Stomach (tissue), 9 donors: ENCODE measurements around the gene EHMT1. TPM values are rescaled to one million over a fixed set of nuclear protein-coding genes. Genes with fewer than 3 reads are reported as not detected.
"Not testable (repeated sequence)": the region's sequence is repeated elsewhere in the genome, so short reads cannot be mapped to it uniquely, and the experiment has no call there.

Experiments used
- DNase-seq, 2 donors: peaks; one replicate each; pipeline versions ENCODE4 v3.0.0 to v3.0.0-alpha.2; 2013 to 2019
- H3K27ac ChIP-seq, 5 donors: fragments of 200-600 bp in 4 of 5; sonication (generic) in 4 of 5; one replicate each; pipeline ENCODE4 v1.5.1; 2013 to 2019; ENCODE audit warnings: mild to moderate bottlenecking in 1 of 5, moderate library complexity in 1 of 5
- H3K27me3 ChIP-seq, 3 donors: fragments of 200-600 bp; sonication (generic); one replicate each; pipeline ENCODE4 v1.5.1; 2017 to 2019; ENCODE audit warnings: mixed run types in 1 of 3
- H3K36me3 ChIP-seq, 4 donors: fragments of 200-600 bp; sonication (generic); 1 replicate in 3 of 4; 2 replicates in 1 of 4; pipeline ENCODE4 v1.5.1; 2016 to 2019
- H3K4me1 ChIP-seq, 4 donors: fragments of 200-600 bp; sonication (generic); one replicate each; pipeline ENCODE4 v1.5.1; 2016 to 2019
- H3K4me3 ChIP-seq, 4 donors: fragments of 200-600 bp; sonication (generic) in 3 of 4; one replicate each; pipeline ENCODE4 v1.5.1; 2016 to 2019; ENCODE audit warnings: mild to moderate bottlenecking in 1 of 4
- H3K9me3 ChIP-seq, 4 donors: fragments of 200-600 bp; sonication (generic); one replicate each; pipeline ENCODE4 v1.5.1; 2016 to 2019
- EP300 ChIP-seq: sonication (generic); formaldehyde crosslinking; IDR thresholded peaks from one replicate; pipeline ENCODE4 v1.6.1; 2017; ENCODE audit warnings: antibody characterized with exemption
- POLR2A ChIP-seq, 4 donors: fragments of 450-650 bp; IDR thresholded peaks; one replicate each; pipeline ENCODE4 v1.6.1; 2016; ENCODE audit warnings: antibody characterized with exemption in 4 of 4, control low read depth in 2 of 4, mild to moderate bottlenecking in 1 of 4, moderate library complexity in 1 of 4
- POLR2AphosphoS5 ChIP-seq, 3 donors: sonication (generic); formaldehyde crosslinking; IDR thresholded peaks; one replicate each; pipeline ENCODE4 v1.6.1; 2016; ENCODE audit warnings: antibody characterized with exemption in 3 of 3
- WGBS, 5 donors: extraction: QIAGEN DNeasy Blood & Tissue Kit in 3 of 5; methylation state at CpG; one replicate each; pipeline versions ENCODE4 v1.1.5 to v1.1.7; 2013 to 2018; 5-methylcytosine and 5-hydroxymethylcytosine counted together
- intact Hi-C: fragments of 100-400 bp; cut with DNase I; formaldehyde crosslinking; loops from one replicate; pipeline ENCODE4 v1.15.1; 2023; ENCODE audit warnings: low total_unique reads
- polyA plus RNA-seq, 3 donors: library from polyadenylated mRNA; stranded (reverse); fragments of 200-250 nt; gene quantifications; one replicate each; pipeline ENCODE4 v1.2.3, GENCODE V29; 2013
- total RNA-seq, 5 donors: library from RNA; depleted of rRNA; stranded (reverse); fragments of >200 nt; gene quantifications; one replicate each; pipeline versions ENCODE4 v1.1.0 to v1.2.3, GENCODE V29; 2014 to 2016
- TF ChIP-seq, protein P1 (sequence below), 7 experiments: fragments of 450-650 bp in 4 of 7; fragments of 200-600 bp in 3 of 7; sonication (generic) in 3 of 7; IDR thresholded peaks; one replicate each; pipeline ENCODE4 v1.5.1; 2016 to 2019; ENCODE audit warnings: antibody characterized with exemption in 7 of 7, control low read depth in 2 of 7, mild to moderate bottlenecking in 1 of 7
- donor health status: healthy with polysubstance abuse.
- donor health status: Bipolar disorder and iron deficiency.
- donor health status: healthy.

EHMT1 gene
- total and polyA plus RNA-seq, 8 donors: 23.9 to 419 (median 79.5) TPM

DNA sequence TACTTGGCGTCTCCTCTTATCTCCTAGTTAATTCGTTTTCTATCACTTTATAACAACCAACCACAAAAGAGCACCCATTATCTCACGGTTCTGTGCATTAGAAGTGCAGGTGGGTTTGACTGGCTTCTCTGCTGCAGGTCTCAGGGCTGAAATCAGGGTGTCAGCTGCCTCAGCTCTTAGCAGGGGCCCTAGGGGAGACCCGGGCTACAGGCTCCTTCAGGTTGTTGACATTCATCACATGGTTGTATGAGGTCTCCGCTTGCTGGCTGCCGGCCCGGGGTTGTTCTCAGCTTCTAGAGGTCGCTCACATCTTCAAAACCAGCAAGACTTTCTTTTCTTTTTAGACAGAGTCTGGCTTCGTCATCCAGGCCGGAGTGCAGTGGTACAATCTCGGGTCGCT, 25.6 kb upstream of the EHMT1 start:
- Histone ChIP-seq H3K36me3 (peaks cover 2 to 4% (median 3%) of the 10 kb centered on the region in 4 donors), H3K4me1 (peaks cover 27 to 51% (median 50%) of the 10 kb centered on the region in 4 donors), H3K27me3 (no peaks in the 10 kb centered on the region), H3K4me3 (no peak overlapping the region), H3K9me3 (no peaks in the 10 kb centered on the region), H3K27ac (peak overlapping the region; percentile 75 to 87 (median 81))
- WGBS, 5 donors: 26 to 51% (median 30%) methylated on average over 10 to 12 of the region's 12 CpGs
- peak; percentile 83 to 90 for DNase-seq
- TF ChIP-seq POLR2A (IDR thresholded peaks at IDR 0.05) (no peak), POLR2AphosphoS5 (IDR thresholded peaks at IDR 0.05) (no peak), EP300 (no peak)
- TF ChIP-seq, protein P1, sequence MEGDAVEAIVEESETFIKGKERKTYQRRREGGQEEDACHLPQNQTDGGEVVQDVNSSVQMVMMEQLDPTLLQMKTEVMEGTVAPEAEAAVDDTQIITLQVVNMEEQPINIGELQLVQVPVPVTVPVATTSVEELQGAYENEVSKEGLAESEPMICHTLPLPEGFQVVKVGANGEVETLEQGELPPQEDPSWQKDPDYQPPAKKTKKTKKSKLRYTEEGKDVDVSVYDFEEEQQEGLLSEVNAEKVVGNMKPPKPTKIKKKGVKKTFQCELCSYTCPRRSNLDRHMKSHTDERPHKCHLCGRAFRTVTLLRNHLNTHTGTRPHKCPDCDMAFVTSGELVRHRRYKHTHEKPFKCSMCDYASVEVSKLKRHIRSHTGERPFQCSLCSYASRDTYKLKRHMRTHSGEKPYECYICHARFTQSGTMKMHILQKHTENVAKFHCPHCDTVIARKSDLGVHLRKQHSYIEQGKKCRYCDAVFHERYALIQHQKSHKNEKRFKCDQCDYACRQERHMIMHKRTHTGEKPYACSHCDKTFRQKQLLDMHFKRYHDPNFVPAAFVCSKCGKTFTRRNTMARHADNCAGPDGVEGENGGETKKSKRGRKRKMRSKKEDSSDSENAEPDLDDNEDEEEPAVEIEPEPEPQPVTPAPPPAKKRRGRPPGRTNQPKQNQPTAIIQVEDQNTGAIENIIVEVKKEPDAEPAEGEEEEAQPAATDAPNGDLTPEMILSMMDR (IDR thresholded peaks at IDR 0.05): no peak
- intact Hi-C loops: no loop called here

DNA sequence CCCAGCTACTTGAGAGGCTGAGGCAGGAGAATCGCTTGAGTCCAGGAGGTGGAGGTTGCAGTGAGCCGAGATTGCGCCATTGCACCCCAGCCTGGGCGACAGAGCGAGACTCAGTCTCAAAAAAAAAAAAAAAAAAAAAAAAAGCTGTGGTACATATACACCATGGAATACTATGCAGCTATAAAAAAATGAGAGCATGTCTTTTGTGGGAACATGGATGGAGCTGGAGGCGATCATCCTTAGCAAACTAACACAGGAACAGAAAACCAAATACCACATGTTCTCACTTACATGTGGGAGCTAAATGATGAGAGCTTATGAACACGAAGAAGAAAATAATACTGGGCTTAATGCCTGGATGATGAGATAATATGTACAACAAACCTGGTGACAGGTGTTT, 22.2 kb upstream of the EHMT1 start:
- H3K27me3 ChIP-seq, H3K4me3 ChIP-seq, DNase-seq, H3K36me3 ChIP-seq, H3K27ac ChIP-seq, H3K9me3 ChIP-seq, intact Hi-C loops: not testable (repeated sequence)
- 94 to 98% (median 96%) methylated on average over 7 of the region's 7 CpGs for WGBS, 5 donors
- H3K4me1 ChIP-seq: peaks cover 8 to 28% (median 25%) of the 10 kb centered on the region in 4 donors

DNA sequence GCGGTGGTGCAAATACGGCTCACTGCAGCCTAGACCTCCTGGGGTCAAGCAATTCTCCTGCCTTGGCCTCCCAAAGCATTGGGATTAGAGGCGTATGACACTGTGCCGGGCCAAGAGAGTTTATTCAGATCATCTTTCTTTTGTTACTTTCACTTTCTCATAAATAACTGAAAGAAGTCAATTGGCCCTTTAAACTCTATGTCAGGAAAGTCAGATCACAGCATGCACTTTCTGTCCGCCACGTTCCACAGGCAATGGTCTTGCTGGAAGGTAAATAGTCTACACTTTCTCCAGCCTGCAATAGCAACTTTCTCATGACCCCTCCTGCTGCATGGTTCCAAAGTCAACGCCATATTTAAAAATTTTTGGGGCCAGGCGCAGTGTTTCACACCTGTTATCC, 19.9 kb upstream of the EHMT1 start:
- H3K27me3 ChIP-seq: no peaks in the 10 kb centered on the region
- no peaks in the 10 kb centered on the region for H3K9me3 ChIP-seq
- WGBS, 5 donors: 72 to 81% (median 77%) methylated on average over 8 of the region's 8 CpGs
- no peak overlapping the region for H3K4me3 ChIP-seq
- no peaks in the 10 kb centered on the region for H3K36me3 ChIP-seq
- intact Hi-C loops: no loop called here
- peaks cover 0 to 7% (median 3%) of the 10 kb centered on the region in 4 donors for H3K4me1 ChIP-seq
- TF ChIP-seq, protein P1 (IDR thresholded peaks at IDR 0.05): no peak
- no peak for TF ChIP-seq POLR2AphosphoS5 (IDR thresholded peaks at IDR 0.05)
- no peak for TF ChIP-seq EP300
- TF ChIP-seq POLR2A (IDR thresholded peaks at IDR 0.05): no peak
- DNase-seq: no peak
- no peak overlapping the region for H3K27ac ChIP-seq

DNA sequence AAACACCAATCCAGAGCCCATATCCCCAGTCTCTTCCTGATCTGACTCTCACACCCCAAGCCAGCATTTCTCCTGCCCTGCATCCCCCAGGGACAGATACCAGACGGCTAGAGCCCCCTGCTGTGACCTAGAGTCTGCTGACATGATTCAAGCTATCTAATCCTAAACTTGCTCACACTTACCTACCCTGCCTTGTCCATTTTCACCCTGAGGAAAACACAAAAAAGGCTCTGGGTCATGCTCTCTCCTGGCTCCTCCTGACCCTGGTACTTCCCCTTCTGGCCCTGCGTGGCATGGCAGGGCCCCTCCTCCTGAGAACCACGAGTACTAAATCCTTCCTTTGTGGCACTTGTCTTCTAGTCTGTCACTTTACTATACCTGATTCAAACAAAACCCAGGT, 16.1 kb upstream of the EHMT1 start:
- 11 to 19% (median 13%) methylated on average over 3 of the region's 3 CpGs for WGBS, 5 donors
- Histone ChIP-seq H3K4me1 (peaks cover 19 to 30% (median 27%) of the 10 kb centered on the region in 4 donors), H3K27me3 (no peaks in the 10 kb centered on the region), H3K9me3 (no peaks in the 10 kb centered on the region), H3K27ac (no peak overlapping the region), H3K4me3 (no peak overlapping the region), H3K36me3 (no peaks in the 10 kb centered on the region)
- TF ChIP-seq EP300: no peak
- TF ChIP-seq POLR2A (IDR thresholded peaks at IDR 0.05): no peak
- no peak for TF ChIP-seq POLR2AphosphoS5 (IDR thresholded peaks at IDR 0.05)
- TF ChIP-seq, protein P1 (IDR thresholded peaks at IDR 0.05): no peak
- intact Hi-C loops: loop anchor here (10.0 kb wide), 1 partner anchor 62 kb away; no protein-coding TSS in a partner anchor
- no peak for DNase-seq

DNA sequence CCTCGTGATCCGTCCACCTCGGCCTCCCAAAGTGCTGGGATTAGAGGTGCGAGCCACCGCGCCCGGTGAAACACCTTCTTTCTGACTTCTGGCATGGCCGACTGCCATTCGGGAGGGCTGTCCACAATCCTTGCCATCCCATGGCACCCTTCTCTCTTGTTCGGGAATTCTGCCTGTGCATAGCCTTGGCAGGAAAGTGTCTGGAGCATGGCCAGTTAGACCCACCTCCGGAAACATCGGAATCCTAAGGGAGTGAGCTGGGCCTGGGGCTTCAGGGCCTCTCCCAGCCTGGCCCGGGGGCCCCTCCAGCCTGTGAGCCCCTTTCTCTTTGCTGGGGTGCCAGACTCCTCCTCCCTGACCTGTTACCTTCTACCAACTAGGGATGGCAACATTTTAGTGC, 14.9 kb upstream of the EHMT1 start:
- no peaks in the 10 kb centered on the region for H3K9me3 ChIP-seq
- no peak for DNase-seq
- H3K27me3 ChIP-seq: no peaks in the 10 kb centered on the region
- TF ChIP-seq EP300: no peak
- TF ChIP-seq POLR2AphosphoS5 (IDR thresholded peaks at IDR 0.05): no peak
- no peak for TF ChIP-seq POLR2A (IDR thresholded peaks at IDR 0.05)
- TF ChIP-seq, protein P1 (IDR thresholded peaks at IDR 0.05): no peak
- H3K36me3 ChIP-seq: no peaks in the 10 kb centered on the region
- 78 to 93% (median 89%) methylated on average over 13 of the region's 13 CpGs for WGBS, 5 donors
- intact Hi-C loops: loop anchor here (10.0 kb wide), 1 partner anchor 61 kb away; no protein-coding TSS in a partner anchor
- H3K27ac ChIP-seq: peak overlapping the region in 2 of 5 donors; percentile 82
- no peak overlapping the region for H3K4me3 ChIP-seq
- peaks cover 31 to 42% (median 39%) of the 10 kb centered on the region in 4 donors for H3K4me1 ChIP-seq
